Measurements from ENCODE around the gene NEURL1.

- peak; percentile 82 for TF ChIP-seq CTCF (conservative IDR thresholded peaks at IDR 0.05; ENCODE audit: low read depth, low read length)
- no peak for TF ChIP-seq EZH2phosphoT487 (IDR thresholded peaks at IDR 0.05; ENCODE audit: borderline replicate concordance, low read length)
These were observed 105.2 kb downstream of the NEURL1 start for GRCh38 chr10:103598654-103599115.

Measured in PC-3 (cell line).